HepG2 (cell line): ENCODE data around the gene ARIH1. TPM values are rescaled to one million over a fixed set of nuclear protein-coding genes. Genes with fewer than 3 reads are reported as not detected.
A peak's percentile ranks its signal among the peaks of the same experiment; 100 is the strongest.

ENCODE experiments used
- FLYWCH1 ChIP-seq: sonication (generic); formaldehyde crosslinking; IDR thresholded peaks from 2 replicates; pipeline ENCODE4 v1.8.1; 2023; ENCODE audit warnings: mild to moderate bottlenecking, missing genetic modification reagents
- FOSL2 ChIP-seq: sonication (generic); formaldehyde crosslinking; IDR thresholded peaks from 2 replicates; pipeline ENCODE4 v1.4.0; 2020; ENCODE audit warnings: missing genetic modification reagents
- MED1 ChIP-seq: sonication (generic); formaldehyde crosslinking; IDR thresholded peaks from 2 replicates; pipeline ENCODE4 v1.4.0; 2020; ENCODE audit warnings: missing genetic modification reagents
- NCOA5 ChIP-seq: sonication (generic); formaldehyde crosslinking; IDR thresholded peaks from 2 replicates; pipeline ENCODE4 v1.4.0; 2020; ENCODE audit warnings: missing genetic modification reagents
- PRPF4 ChIP-seq: fragments of 200-400 bp; formaldehyde crosslinking; IDR thresholded peaks from 2 replicates; pipeline ENCODE4 v1.6.1; 2016; ENCODE audit warnings: low read length, low read depth; ENCODE audit not compliant: poor library complexity, severe bottlenecking
- ZFYVE20 ChIP-seq: sonication (generic); formaldehyde crosslinking; IDR thresholded peaks from 2 replicates; pipeline ENCODE4 v1.8.0; 2023; ENCODE audit warnings: low read depth, mild to moderate bottlenecking, moderate library complexity, missing genetic modification reagents, borderline replicate concordance
- ZNF101 ChIP-seq: sonication (generic); formaldehyde crosslinking; IDR thresholded peaks from 2 replicates; pipeline ENCODE4 v1.4.0; 2020; ENCODE audit warnings: mild to moderate bottlenecking, low read depth, missing genetic modification reagents, borderline replicate concordance
- polyA plus RNA-seq, 8 experiments: library from polyadenylated mRNA; depleted of rRNA in 3 of 8; stranded (reverse) in 7 of 8; unstranded in 1 of 8; fragments of >200 nt; fragmentation: Illumina TruSeq in 4 of 8; extraction: Trizol in 4 of 8; gene quantifications; 2 replicates each; pipeline versions ENCODE4 v1.2.1 to v1.2.3, GENCODE V29; 2011 to 2016; ENCODE audit warnings: low read depth in 4 of 8, missing spikeins in 1 of 8, mixed read lengths in 1 of 8; ENCODE audit not compliant: insufficient read depth in 1 of 8
- total RNA-seq, 5 experiments: library from RNA; depleted of rRNA; stranded (reverse); fragments of >200 nt; fragmentation: Illumina TruSeq; extraction: Trizol; gene quantifications; 2 replicates each; pipeline ENCODE4 v1.2.3, GENCODE V29; 2016; ENCODE audit warnings: low read depth in 1 of 5
- TF ChIP-seq, protein P1 (sequence below), 2 experiments: fragments of 450-650 bp in 1 of 2; sonication (generic) in 1 of 2; formaldehyde crosslinking; IDR thresholded peaks; 2 replicates each; pipeline versions ENCODE4 v1.5.0 to v1.8.0; 2020 to 2022; ENCODE audit warnings: mild to moderate bottlenecking in 1 of 2, missing genetic modification reagents in 1 of 2
- TF ChIP-seq, protein P2 (sequence below): fragments of 450-650 bp; IDR thresholded peaks from 2 replicates; pipeline ENCODE4 v1.6.1; 2017
- TF ChIP-seq, protein P3 (sequence below): sonication (generic); formaldehyde crosslinking; IDR thresholded peaks from 2 replicates; pipeline ENCODE4 v1.4.0; 2020; ENCODE audit warnings: missing genetic modification reagents, low read depth, mild to moderate bottlenecking, borderline replicate concordance
- TF ChIP-seq, protein P4 (sequence below): sonication (generic); formaldehyde crosslinking; IDR thresholded peaks from 2 replicates; pipeline ENCODE4 v1.9.0; 2021; ENCODE audit warnings: missing genetic modification reagents, borderline replicate concordance
- TF ChIP-seq, protein P5 (sequence below): sonication (generic); formaldehyde crosslinking; IDR thresholded peaks from 2 replicates; pipeline ENCODE4 v1.4.0; 2020; ENCODE audit warnings: missing genetic modification reagents, borderline replicate concordance

The ARIH1 gene
- total and polyA plus RNA-seq, 2 of the 13 experiments (the other 11 are each of a cell fraction or from before 2014, with no cell fraction given): 38.8 to 59.8 TPM

DNA sequence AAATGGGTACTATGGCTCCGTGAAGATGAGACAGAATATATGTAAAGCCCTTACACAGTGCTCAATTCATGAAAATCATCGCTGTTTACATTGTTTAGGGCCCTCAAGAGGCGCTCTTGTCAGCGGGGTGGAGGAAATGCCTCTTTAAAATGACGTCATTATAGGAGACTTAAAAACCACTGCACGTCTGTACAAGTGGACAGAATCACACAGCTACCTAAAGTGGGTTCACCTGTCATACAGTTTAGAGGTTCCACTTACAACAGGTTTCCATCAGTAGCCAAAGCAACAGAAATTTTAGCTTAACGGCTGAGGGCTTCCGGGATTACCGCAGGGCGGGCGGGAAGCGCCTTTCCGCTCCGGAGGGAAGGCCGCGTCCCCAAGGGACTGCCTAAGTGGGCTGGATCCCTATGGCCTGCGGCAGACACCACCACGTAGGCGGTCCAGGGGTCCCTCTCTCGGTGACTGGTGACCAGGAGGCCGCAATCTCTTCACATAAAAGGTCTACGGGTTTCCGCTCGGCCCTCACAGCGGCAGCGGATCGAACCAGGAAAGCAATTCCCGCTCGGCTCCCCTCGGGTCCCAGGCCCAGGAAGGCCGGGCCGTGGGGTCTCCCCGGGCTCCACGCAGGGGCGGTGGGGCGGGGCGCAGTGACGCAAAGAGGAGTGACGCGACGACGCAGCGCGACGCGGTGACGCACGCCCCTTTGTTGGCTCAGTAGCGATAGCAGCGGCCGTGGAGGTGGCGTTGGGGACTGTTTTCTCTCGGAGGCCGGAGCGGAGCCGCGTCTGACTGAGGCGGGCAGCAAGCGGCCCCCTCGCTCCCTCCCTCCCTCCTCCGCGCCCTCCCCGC, at the start of gene ARIH1 (continued):
- TF ChIP-seq, protein P1, sequence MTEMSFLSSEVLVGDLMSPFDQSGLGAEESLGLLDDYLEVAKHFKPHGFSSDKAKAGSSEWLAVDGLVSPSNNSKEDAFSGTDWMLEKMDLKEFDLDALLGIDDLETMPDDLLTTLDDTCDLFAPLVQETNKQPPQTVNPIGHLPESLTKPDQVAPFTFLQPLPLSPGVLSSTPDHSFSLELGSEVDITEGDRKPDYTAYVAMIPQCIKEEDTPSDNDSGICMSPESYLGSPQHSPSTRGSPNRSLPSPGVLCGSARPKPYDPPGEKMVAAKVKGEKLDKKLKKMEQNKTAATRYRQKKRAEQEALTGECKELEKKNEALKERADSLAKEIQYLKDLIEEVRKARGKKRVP (CRISPR knock-in tag; IDR thresholded peaks at IDR 0.05): peak in 1 of 2 experiments; percentile 84; a peak in 2 of 4 replicates
- TF ChIP-seq FLYWCH1 (CRISPR knock-in tag) (no peak), NCOA5 (no peak), ZFYVE20 (CRISPR knock-in tag) (peak; percentile 76; the same call in 1 of the 2 replicates), FOSL2 (peak; percentile 83), ZNF101 (no peak), PRPF4 (no peak), MED1 (CRISPR knock-in tag) (peak; percentile 60)
- TF ChIP-seq, protein P2, sequence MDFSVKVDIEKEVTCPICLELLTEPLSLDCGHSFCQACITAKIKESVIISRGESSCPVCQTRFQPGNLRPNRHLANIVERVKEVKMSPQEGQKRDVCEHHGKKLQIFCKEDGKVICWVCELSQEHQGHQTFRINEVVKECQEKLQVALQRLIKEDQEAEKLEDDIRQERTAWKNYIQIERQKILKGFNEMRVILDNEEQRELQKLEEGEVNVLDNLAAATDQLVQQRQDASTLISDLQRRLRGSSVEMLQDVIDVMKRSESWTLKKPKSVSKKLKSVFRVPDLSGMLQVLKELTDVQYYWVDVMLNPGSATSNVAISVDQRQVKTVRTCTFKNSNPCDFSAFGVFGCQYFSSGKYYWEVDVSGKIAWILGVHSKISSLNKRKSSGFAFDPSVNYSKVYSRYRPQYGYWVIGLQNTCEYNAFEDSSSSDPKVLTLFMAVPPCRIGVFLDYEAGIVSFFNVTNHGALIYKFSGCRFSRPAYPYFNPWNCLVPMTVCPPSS: no peak
- TF ChIP-seq, protein P3, sequence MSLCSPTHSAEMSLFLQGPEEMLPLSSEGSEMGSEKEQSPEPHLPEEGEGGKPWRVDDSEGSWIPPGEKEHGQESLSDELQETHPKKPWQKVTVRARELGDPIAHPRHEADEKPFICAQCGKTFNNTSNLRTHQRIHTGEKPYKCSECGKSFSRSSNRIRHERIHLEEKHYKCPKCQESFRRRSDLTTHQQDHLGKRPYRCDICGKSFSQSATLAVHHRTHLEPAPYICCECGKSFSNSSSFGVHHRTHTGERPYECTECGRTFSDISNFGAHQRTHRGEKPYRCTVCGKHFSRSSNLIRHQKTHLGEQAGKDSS (CRISPR knock-in tag): peak; percentile 5; the same call in 1 of the 2 replicates
- TF ChIP-seq, protein P4, sequence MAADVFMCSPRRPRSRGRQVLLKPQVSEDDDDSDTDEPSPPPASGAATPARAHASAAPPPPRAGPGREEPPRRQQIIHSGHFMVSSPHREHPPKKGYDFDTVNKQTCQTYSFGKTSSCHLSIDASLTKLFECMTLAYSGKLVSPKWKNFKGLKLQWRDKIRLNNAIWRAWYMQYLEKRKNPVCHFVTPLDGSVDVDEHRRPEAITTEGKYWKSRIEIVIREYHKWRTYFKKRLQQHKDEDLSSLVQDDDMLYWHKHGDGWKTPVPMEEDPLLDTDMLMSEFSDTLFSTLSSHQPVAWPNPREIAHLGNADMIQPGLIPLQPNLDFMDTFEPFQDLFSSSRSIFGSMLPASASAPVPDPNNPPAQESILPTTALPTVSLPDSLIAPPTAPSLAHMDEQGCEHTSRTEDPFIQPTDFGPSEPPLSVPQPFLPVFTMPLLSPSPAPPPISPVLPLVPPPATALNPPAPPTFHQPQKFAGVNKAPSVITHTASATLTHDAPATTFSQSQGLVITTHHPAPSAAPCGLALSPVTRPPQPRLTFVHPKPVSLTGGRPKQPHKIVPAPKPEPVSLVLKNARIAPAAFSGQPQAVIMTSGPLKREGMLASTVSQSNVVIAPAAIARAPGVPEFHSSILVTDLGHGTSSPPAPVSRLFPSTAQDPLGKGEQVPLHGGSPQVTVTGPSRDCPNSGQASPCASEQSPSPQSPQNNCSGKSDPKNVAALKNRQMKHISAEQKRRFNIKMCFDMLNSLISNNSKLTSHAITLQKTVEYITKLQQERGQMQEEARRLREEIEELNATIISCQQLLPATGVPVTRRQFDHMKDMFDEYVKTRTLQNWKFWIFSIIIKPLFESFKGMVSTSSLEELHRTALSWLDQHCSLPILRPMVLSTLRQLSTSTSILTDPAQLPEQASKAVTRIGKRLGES (CRISPR knock-in tag): 0 out of 2 replicates have a peak, but pooled peaks have one; percentile 31
- TF ChIP-seq, protein P5, sequence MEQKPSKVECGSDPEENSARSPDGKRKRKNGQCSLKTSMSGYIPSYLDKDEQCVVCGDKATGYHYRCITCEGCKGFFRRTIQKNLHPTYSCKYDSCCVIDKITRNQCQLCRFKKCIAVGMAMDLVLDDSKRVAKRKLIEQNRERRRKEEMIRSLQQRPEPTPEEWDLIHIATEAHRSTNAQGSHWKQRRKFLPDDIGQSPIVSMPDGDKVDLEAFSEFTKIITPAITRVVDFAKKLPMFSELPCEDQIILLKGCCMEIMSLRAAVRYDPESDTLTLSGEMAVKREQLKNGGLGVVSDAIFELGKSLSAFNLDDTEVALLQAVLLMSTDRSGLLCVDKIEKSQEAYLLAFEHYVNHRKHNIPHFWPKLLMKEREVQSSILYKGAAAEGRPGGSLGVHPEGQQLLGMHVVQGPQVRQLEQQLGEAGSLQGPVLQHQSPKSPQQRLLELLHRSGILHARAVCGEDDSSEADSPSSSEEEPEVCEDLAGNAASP (CRISPR knock-in tag): peak; percentile 77
